ENCODE measurements around the gene CCDC34. TPM values are rescaled to one million over a fixed set of nuclear protein-coding genes. Genes with fewer than 3 reads are reported as not detected.

CCDC34 gene
- total RNA-seq, 1 donor from 2014 or later, result 32.2 TPM

- Mint-ChIP-seq H3K27me3 (no peaks in the 10 kb centered on the region), H3K9me3 (ENCODE audit: low read depth) (peaks cover 6% of the 10 kb centered on the region), H3K36me3 (ENCODE audit: insufficient read depth) (peaks cover 22% of the 10 kb centered on the region), H3K4me3 (ENCODE audit: low read depth) (no peak overlapping the region), H3K4me1 (ENCODE audit: low read depth) (peaks cover 1% of the 10 kb centered on the region), H3K27ac (no peak overlapping the region)
- DNase-seq (ENCODE audit: low spot score, unreplicated experiment), result no peak
- TF ChIP-seq, protein P1, sequence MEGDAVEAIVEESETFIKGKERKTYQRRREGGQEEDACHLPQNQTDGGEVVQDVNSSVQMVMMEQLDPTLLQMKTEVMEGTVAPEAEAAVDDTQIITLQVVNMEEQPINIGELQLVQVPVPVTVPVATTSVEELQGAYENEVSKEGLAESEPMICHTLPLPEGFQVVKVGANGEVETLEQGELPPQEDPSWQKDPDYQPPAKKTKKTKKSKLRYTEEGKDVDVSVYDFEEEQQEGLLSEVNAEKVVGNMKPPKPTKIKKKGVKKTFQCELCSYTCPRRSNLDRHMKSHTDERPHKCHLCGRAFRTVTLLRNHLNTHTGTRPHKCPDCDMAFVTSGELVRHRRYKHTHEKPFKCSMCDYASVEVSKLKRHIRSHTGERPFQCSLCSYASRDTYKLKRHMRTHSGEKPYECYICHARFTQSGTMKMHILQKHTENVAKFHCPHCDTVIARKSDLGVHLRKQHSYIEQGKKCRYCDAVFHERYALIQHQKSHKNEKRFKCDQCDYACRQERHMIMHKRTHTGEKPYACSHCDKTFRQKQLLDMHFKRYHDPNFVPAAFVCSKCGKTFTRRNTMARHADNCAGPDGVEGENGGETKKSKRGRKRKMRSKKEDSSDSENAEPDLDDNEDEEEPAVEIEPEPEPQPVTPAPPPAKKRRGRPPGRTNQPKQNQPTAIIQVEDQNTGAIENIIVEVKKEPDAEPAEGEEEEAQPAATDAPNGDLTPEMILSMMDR (IDR thresholded peaks at IDR 0.05; ENCODE audit: unreplicated experiment), result no peak
Observed at GRCh38 chr11:27319072-27319471, 43.9 kb downstream of the CCDC34 start.

DNA sequence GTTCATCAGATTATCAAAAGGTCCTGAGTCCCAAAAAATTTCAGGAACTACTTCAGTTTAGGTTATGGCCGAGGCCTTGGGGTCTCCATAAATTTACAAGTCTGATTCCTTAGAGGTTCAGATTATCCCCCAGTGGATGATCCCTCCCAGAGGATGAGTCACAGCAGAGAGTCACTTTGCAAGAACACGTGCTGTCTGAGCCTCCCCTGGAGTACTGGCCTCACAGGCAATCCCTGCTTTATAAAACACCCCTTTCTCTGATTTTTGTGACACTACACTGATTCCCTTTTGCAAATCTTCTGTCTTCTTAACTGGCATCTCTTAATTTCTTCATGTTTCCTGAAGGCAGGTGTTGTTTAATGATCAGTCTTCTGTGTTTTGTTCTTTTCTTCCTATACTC, 45.3 kb downstream of the CCDC34 start:
- Mint-ChIP-seq H3K27me3 (no peaks in the 10 kb centered on the region), H3K4me1 (ENCODE audit: low read depth) (peaks cover 7% of the 10 kb centered on the region), H3K9me3 (ENCODE audit: low read depth) (peaks cover 6% of the 10 kb centered on the region), H3K27ac (no peak overlapping the region), H3K36me3 (ENCODE audit: insufficient read depth) (peaks cover 16% of the 10 kb centered on the region), H3K4me3 (ENCODE audit: low read depth) (no peak overlapping the region)
- TF ChIP-seq, protein P1 (IDR thresholded peaks at IDR 0.05; ENCODE audit: unreplicated experiment), result no peak
- no peak for DNase-seq (ENCODE audit: low spot score, unreplicated experiment)

- Mint-ChIP-seq H3K36me3 (ENCODE audit: insufficient read depth) (peaks cover 5% of the 10 kb centered on the region), H3K27ac (no peak overlapping the region), H3K4me1 (ENCODE audit: low read depth) (peaks cover 16% of the 10 kb centered on the region), H3K4me3 (ENCODE audit: low read depth) (no peak overlapping the region), H3K27me3 (no peaks in the 10 kb centered on the region), H3K9me3 (ENCODE audit: low read depth) (peaks cover under 1% of the 10 kb centered on the region)
- TF ChIP-seq, protein P1 (IDR thresholded peaks at IDR 0.05; ENCODE audit: unreplicated experiment), result no peak
- DNase-seq (ENCODE audit: low spot score, unreplicated experiment), result no peak
Observed at GRCh38 chr11:27315836-27316235, 47.2 kb downstream of the CCDC34 start.

GRCh38 chr11:27313157-27313821, 49.7 kb downstream of the CCDC34 start:
- Mint-ChIP-seq H3K27ac (peak overlapping the region; percentile 35), H3K9me3 (ENCODE audit: low read depth) (no peaks in the 10 kb centered on the region)

GRCh38 chr11:27312110-27312509, 50.9 kb downstream of the CCDC34 start:
- no peaks in the 10 kb centered on the region for H3K9me3 Mint-ChIP-seq (ENCODE audit: low read depth)
- peaks cover 20% of the 10 kb centered on the region for H3K4me1 Mint-ChIP-seq (ENCODE audit: low read depth)
- no peak for DNase-seq (ENCODE audit: low spot score, unreplicated experiment)
- TF ChIP-seq, protein P1 (IDR thresholded peaks at IDR 0.05; ENCODE audit: unreplicated experiment), result no peak
- H3K36me3 Mint-ChIP-seq (ENCODE audit: insufficient read depth), result no peaks in the 10 kb centered on the region
- H3K27me3 Mint-ChIP-seq, result no peaks in the 10 kb centered on the region
- no peak overlapping the region for H3K27ac Mint-ChIP-seq
- no peak overlapping the region for H3K4me3 Mint-ChIP-seq (ENCODE audit: low read depth)

More at GRCh38 chr11:27313157-27313821, 49.7 kb downstream of the CCDC34 start:
- DNase-seq (ENCODE audit: low spot score, unreplicated experiment), result no peak
- TF ChIP-seq, protein P1 (IDR thresholded peaks at IDR 0.05; ENCODE audit: unreplicated experiment), result no peak
- Mint-ChIP-seq H3K4me1 (ENCODE audit: low read depth) (peaks cover 20% of the 10 kb centered on the region), H3K36me3 (ENCODE audit: insufficient read depth) (no peaks in the 10 kb centered on the region), H3K4me3 (ENCODE audit: low read depth) (no peak overlapping the region), H3K27me3 (no peaks in the 10 kb centered on the region)

Data from progenitor cell of endocrine pancreas (in vitro differentiated cells).